Ishikawa (cell line): ENCODE results near the gene OVOL1.

Experiments used
- CEBPB ChIP-seq: IDR thresholded peaks from 2 replicates; pipeline ENCODE4 v1.6.1; 2012
- CREB1 ChIP-seq: IDR thresholded peaks from 2 replicates; pipeline ENCODE4 v1.6.1; 2012; ENCODE audit warnings: low read depth
- EGR1 ChIP-seq: IDR thresholded peaks from 2 replicates; pipeline ENCODE4 v1.6.1; 2012
- EP300 ChIP-seq: IDR thresholded peaks from 2 replicates; pipeline ENCODE4 v1.6.1; 2012; ENCODE audit warnings: borderline replicate concordance
- FOXM1 ChIP-seq: IDR thresholded peaks from 2 replicates; pipeline ENCODE4 v1.6.1; 2012; ENCODE audit warnings: low read depth, borderline replicate concordance
- NFIC ChIP-seq: IDR thresholded peaks from 2 replicates; pipeline ENCODE4 v1.6.1; 2012
- RAD21 ChIP-seq: IDR thresholded peaks from 2 replicates; pipeline ENCODE4 v1.6.1; 2012; ENCODE audit warnings: low read depth
- TAF1 ChIP-seq: IDR thresholded peaks from 2 replicates; pipeline ENCODE4 v1.6.1; 2012; ENCODE audit warnings: low read depth, mild to moderate bottlenecking
- TCF12 ChIP-seq: IDR thresholded peaks from 2 replicates; pipeline ENCODE4 v1.6.1; 2012; ENCODE audit warnings: low read depth
- TEAD4 ChIP-seq: IDR thresholded peaks from 2 replicates; pipeline ENCODE4 v1.6.1; 2012
- USF1 ChIP-seq: IDR thresholded peaks from 2 replicates; pipeline ENCODE4 v1.6.1; 2012
- YY1 ChIP-seq: IDR thresholded peaks from 2 replicates; pipeline ENCODE4 v1.6.1; 2012; ENCODE audit warnings: low read depth
- ZBTB7A ChIP-seq: IDR thresholded peaks from 2 replicates; pipeline ENCODE4 v1.6.1; 2012; ENCODE audit warnings: low read depth
- TF ChIP-seq, protein P1 (sequence below): IDR thresholded peaks from 2 replicates; pipeline ENCODE4 v1.6.1; 2012; ENCODE audit warnings: low read depth, mild to moderate bottlenecking
- TF ChIP-seq, protein P2 (sequence below): IDR thresholded peaks from 2 replicates; pipeline ENCODE4 v1.6.1; 2012

Gene OVOL1

GRCh38 chr11:65781962-65782815 is 4.7 kb upstream of the OVOL1 start:
- no peak for TF ChIP-seq TCF12
- TF ChIP-seq CREB1 = no peak
- no peak for TF ChIP-seq USF1
- TF ChIP-seq FOXM1 = no peak
- TF ChIP-seq, protein P1, sequence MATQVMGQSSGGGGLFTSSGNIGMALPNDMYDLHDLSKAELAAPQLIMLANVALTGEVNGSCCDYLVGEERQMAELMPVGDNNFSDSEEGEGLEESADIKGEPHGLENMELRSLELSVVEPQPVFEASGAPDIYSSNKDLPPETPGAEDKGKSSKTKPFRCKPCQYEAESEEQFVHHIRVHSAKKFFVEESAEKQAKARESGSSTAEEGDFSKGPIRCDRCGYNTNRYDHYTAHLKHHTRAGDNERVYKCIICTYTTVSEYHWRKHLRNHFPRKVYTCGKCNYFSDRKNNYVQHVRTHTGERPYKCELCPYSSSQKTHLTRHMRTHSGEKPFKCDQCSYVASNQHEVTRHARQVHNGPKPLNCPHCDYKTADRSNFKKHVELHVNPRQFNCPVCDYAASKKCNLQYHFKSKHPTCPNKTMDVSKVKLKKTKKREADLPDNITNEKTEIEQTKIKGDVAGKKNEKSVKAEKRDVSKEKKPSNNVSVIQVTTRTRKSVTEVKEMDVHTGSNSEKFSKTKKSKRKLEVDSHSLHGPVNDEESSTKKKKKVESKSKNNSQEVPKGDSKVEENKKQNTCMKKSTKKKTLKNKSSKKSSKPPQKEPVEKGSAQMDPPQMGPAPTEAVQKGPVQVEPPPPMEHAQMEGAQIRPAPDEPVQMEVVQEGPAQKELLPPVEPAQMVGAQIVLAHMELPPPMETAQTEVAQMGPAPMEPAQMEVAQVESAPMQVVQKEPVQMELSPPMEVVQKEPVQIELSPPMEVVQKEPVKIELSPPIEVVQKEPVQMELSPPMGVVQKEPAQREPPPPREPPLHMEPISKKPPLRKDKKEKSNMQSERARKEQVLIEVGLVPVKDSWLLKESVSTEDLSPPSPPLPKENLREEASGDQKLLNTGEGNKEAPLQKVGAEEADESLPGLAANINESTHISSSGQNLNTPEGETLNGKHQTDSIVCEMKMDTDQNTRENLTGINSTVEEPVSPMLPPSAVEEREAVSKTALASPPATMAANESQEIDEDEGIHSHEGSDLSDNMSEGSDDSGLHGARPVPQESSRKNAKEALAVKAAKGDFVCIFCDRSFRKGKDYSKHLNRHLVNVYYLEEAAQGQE = no peak
- TF ChIP-seq NFIC = no peak

GRCh38 chr11:65782816-65783228 is 4.0 kb upstream of the OVOL1 start:
- no peak for TF ChIP-seq EP300
- TF ChIP-seq NFIC = no peak
- no peak for TF ChIP-seq TCF12
- TF ChIP-seq TEAD4 = no peak
- TF ChIP-seq CREB1 = no peak
- no peak for TF ChIP-seq TAF1
- no peak for TF ChIP-seq CEBPB
- TF ChIP-seq YY1 = no peak
- TF ChIP-seq, protein P2, sequence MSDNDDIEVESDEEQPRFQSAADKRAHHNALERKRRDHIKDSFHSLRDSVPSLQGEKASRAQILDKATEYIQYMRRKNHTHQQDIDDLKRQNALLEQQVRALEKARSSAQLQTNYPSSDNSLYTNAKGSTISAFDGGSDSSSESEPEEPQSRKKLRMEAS = no peak
- no peak for TF ChIP-seq EGR1
- TF ChIP-seq, protein P1 = no peak
- no peak for TF ChIP-seq USF1
- TF ChIP-seq ZBTB7A = no peak
- no peak for TF ChIP-seq FOXM1

DNA sequence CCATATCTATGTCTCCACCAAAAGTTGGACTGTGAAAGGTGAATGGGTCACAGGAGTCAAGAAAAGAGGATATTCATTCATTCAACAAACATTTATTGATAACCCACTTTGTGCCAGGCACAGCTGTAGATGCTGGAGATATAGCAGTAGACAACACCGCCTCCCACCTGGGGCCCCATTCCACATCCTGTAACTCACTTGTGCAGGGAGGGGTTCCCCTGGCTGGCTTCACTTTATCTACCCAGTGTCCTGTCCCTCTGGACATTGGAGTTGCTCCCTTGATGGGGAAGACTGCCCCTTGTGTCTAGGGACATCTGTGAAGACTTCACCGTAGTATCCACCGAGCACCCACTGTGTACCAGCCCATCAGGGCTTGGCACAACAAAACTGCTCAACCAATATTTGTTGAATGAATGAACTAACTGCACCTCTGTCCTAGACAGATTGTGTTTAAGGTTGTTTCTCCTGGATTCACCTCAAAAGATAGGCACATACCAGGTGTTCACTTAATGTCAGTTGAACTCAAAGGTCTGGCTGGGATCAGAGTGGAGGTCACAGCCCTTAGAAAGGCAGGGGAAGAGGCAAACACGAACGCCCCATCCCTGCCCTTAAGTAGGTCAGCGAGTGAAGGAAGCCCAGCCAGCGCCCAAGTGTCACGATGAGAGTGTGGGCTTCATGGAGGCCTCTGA is 1.4 kb upstream of the OVOL1 start:
- TF ChIP-seq TAF1 = no peak
- TF ChIP-seq TCF12 = no peak
- TF ChIP-seq ZBTB7A = no peak
- TF ChIP-seq EP300 = no peak
- TF ChIP-seq, protein P2 = no peak
- no peak for TF ChIP-seq TEAD4
- TF ChIP-seq, protein P1 = no peak
- no peak for TF ChIP-seq YY1
- TF ChIP-seq RAD21 = no peak
- no peak for TF ChIP-seq USF1
